ENCODE data around the gene HCRT.

- no peak for TF ChIP-seq CTCF (IDR thresholded peaks at IDR 0.05; ENCODE audit: low read length)
- no peak for TF ChIP-seq EZH2 (optimal IDR thresholded peaks at IDR 0.05; ENCODE audit: low read depth, low read length)
These were observed 324 bp upstream of the HCRT start for GRCh38 chr17:42185621-42185930.
